ENCODE results near the gene BMI1.

DNA sequence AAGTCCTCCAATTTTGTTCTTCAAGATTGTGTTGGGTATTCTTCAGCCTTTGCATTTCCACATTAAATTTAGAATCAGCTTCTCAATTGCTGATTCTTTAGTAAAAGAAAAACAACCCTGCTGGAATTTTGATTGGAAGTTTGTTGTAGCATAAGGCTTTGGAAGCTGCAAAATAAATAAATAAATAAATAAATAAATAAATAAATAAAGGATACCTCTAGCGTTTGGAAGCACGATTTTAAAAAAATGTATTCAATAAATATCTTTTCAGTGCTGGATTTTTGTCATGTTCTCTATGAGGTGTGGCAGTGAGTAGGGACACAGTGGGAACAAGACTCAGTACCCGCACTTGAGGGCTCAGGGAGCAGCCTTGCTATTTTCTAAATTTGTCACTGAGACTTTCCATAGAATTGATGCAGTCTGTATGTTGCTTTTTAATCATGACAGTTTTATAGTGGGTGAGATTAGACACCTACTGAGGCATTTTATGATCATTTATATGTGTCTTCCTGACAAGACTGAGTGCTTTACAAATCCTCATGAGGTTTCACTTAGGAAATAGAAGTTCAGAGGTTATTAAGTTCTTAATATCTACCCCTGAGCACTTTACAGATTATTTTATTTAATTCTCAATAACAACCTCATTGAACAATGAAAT is 27.0 kb upstream of the BMI1 start:
- TF ChIP-seq, protein P1, sequence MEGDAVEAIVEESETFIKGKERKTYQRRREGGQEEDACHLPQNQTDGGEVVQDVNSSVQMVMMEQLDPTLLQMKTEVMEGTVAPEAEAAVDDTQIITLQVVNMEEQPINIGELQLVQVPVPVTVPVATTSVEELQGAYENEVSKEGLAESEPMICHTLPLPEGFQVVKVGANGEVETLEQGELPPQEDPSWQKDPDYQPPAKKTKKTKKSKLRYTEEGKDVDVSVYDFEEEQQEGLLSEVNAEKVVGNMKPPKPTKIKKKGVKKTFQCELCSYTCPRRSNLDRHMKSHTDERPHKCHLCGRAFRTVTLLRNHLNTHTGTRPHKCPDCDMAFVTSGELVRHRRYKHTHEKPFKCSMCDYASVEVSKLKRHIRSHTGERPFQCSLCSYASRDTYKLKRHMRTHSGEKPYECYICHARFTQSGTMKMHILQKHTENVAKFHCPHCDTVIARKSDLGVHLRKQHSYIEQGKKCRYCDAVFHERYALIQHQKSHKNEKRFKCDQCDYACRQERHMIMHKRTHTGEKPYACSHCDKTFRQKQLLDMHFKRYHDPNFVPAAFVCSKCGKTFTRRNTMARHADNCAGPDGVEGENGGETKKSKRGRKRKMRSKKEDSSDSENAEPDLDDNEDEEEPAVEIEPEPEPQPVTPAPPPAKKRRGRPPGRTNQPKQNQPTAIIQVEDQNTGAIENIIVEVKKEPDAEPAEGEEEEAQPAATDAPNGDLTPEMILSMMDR (IDR thresholded peaks at IDR 0.05) = no peak
- TF ChIP-seq POLR2A (IDR thresholded peaks at IDR 0.05) = no peak
